Hematopoietic multipotent progenitor cell treated with erythropoietin and hydrocortisone succinate and interleukin-3 and kit ligand, for 4 days (in vitro differentiated cells): ENCODE measurements around the gene RSAD1.
A peak's percentile ranks its signal among the peaks of the same experiment; 100 is the strongest.
"Not testable (repeated sequence)": the region's sequence is repeated elsewhere in the genome, so short reads cannot be mapped to it uniquely, and the experiment has no call there.

ENCODE experiments used
- DNase-seq: peaks from one replicate; pipeline ENCODE4 v3.0.0-alpha.2; 2015

The RSAD1 gene

GRCh38 chr17:50473901-50474300 lies 4.8 kb upstream of the RSAD1 start:
- DNase-seq: no peak

- no peak for DNase-seq
These were observed 4.1 kb upstream of the RSAD1 start for GRCh38 chr17:50474523-50474922.

- no peak for DNase-seq
These were observed 3.3 kb upstream of the RSAD1 start for GRCh38 chr17:50475362-50475761.

GRCh38 chr17:50475775-50476544 lies 2.7 kb upstream of the RSAD1 start:
- not testable (repeated sequence) for DNase-seq

GRCh38 chr17:50476545-50477315 lies 1.9 kb upstream of the RSAD1 start:
- no peak for DNase-seq

GRCh38 chr17:50477976-50478375 lies 684 bp upstream of the RSAD1 start:
- no peak for DNase-seq

- peak; percentile 96 for DNase-seq
These were observed 972 bp downstream of the RSAD1 start for GRCh38 chr17:50479522-50480141.

GRCh38 chr17:50480142-50480764 lies 1.6 kb downstream of the RSAD1 start:
- DNase-seq: no peak

- peak; percentile 28 for DNase-seq
These were observed 2.3 kb downstream of the RSAD1 start for GRCh38 chr17:50480854-50481490.

GRCh38 chr17:50481648-50482047 lies 3.0 kb downstream of the RSAD1 start:
- DNase-seq: no peak

- no peak for DNase-seq
These were observed 3.5 kb downstream of the RSAD1 start for GRCh38 chr17:50482110-50482509.

- peak; percentile 91 for DNase-seq
These were observed 3.9 kb downstream of the RSAD1 start for GRCh38 chr17:50482516-50482915.

- no peak for DNase-seq
These were observed 4.6 kb downstream of the RSAD1 start for GRCh38 chr17:50483266-50483665.

- DNase-seq: no peak
These were observed 5.9 kb downstream of the RSAD1 start for GRCh38 chr17:50484386-50485155.

- no peak for DNase-seq
These were observed 8.8 kb downstream of the RSAD1 start for GRCh38 chr17:50487213-50488096.

- no peak for DNase-seq
These were observed 10.2 kb downstream of the RSAD1 start for GRCh38 chr17:50488880-50489279.

- DNase-seq: no peak
These were observed 12.8 kb downstream of the RSAD1 start for GRCh38 chr17:50491505-50491904.

GRCh38 chr17:50492214-50492613 lies 13.6 kb downstream of the RSAD1 start:
- no peak for DNase-seq

- no peak for DNase-seq
These were observed 15.1 kb downstream of the RSAD1 start for GRCh38 chr17:50493744-50494143.

- DNase-seq: no peak
These were observed 16.7 kb downstream of the RSAD1 start for GRCh38 chr17:50495217-50495823.

GRCh38 chr17:50495918-50496317 lies 17.3 kb downstream of the RSAD1 start:
- no peak for DNase-seq
